Testis (tissue), 3 donors: ENCODE data around the gene MSH5. TPM values are rescaled to one million over a fixed set of nuclear protein-coding genes. Genes with fewer than 3 reads are reported as not detected.

ENCODE experiments used
- DNase-seq: peaks from one replicate; pipeline ENCODE4 v3.0.0-alpha.2; 2019
- H3K27ac ChIP-seq, 2 donors: fragments of 200-600 bp; sonication (generic); one replicate each; pipeline ENCODE4 v1.5.1; 2019
- H3K27me3 ChIP-seq: fragments of 200-600 bp; sonication (generic); one replicate; pipeline ENCODE4 v1.5.1; 2019
- H3K36me3 ChIP-seq: fragments of 200-600 bp; sonication (generic); one replicate; pipeline ENCODE4 v1.5.1; 2017; ENCODE audit warnings: low read depth; ENCODE audit errors: missing control alignments
- H3K4me1 ChIP-seq: fragments of 200-600 bp; sonication (generic); one replicate; pipeline ENCODE4 v1.5.1; 2019
- H3K4me3 ChIP-seq, 2 donors: fragments of 200-600 bp; sonication (generic); one replicate each; pipeline ENCODE4 v1.5.1; 2017 to 2019
- H3K9me3 ChIP-seq: fragments of 200-600 bp; sonication (generic); one replicate; pipeline ENCODE4 v1.5.1; 2017
- CTCF ChIP-seq, 3 experiments: fragments of 450-650 bp in 2 of 3; fragments of 200-600 bp in 1 of 3; sonication (generic) in 1 of 3; IDR thresholded peaks; one replicate each; pipeline ENCODE4 v1.5.1; 2016 to 2019; ENCODE audit warnings: antibody characterized with exemption in 3 of 3, mild to moderate bottlenecking in 2 of 3, moderate library complexity in 1 of 3
- POLR2A ChIP-seq: fragments of 450-650 bp; IDR thresholded peaks from one replicate; pipeline ENCODE4 v1.6.1; 2017; ENCODE audit warnings: antibody characterized with exemption, mild to moderate bottlenecking, moderate library complexity
- WGBS, 2 donors: methylation state at CpG; one replicate each; pipeline ENCODE4 v1.1.5; 2018; 5-methylcytosine and 5-hydroxymethylcytosine counted together
- intact Hi-C: fragments of 100-400 bp; cut with DNase I; formaldehyde crosslinking; loops from one replicate; pipeline ENCODE4 v1.15.1; 2023; ENCODE audit warnings: low total_unique reads
- polyA plus RNA-seq: library from polyadenylated mRNA; stranded (reverse); fragments of 350-450 nt; fragmentation: Illumina TruSeq; extraction: RNeasy Lipid Tissue Mini Kit (QIAGEN cat#74804); gene quantifications from one replicate; pipeline ENCODE4 v1.2.3, GENCODE V29; 2014; ENCODE audit warnings: low read depth, low replicate concordance; ENCODE audit not compliant: insufficient read depth
- total RNA-seq, 2 donors: library from RNA; depleted of rRNA; stranded (reverse); fragments of >200 nt; gene quantifications; one replicate each; pipeline ENCODE4 v1.2.3, GENCODE V29; 2016

The MSH5 gene
- total and polyA plus RNA-seq, 3 donors from 2014 or later = 36.2 to 135 (median 77.6) TPM

- Histone ChIP-seq H3K4me3 (no peak overlapping the region), H3K4me1 (peaks cover 4% of the 10 kb centered on the region), H3K27me3 (no peaks in the 10 kb centered on the region), H3K9me3 (no peaks in the 10 kb centered on the region), H3K36me3 (no peaks in the 10 kb centered on the region), H3K27ac (no peak overlapping the region)
- DNase-seq = no peak
- TF ChIP-seq CTCF (IDR thresholded peaks at IDR 0.05) = no peak
- no peak for TF ChIP-seq POLR2A
- WGBS, 2 donors = 87 to 93% methylated on average over 4 of the region's 4 CpGs
- intact Hi-C loops = no loop called here
Measured at GRCh38 chr6:31692353-31692752, 47.5 kb upstream of the MSH5 start.

DNA sequence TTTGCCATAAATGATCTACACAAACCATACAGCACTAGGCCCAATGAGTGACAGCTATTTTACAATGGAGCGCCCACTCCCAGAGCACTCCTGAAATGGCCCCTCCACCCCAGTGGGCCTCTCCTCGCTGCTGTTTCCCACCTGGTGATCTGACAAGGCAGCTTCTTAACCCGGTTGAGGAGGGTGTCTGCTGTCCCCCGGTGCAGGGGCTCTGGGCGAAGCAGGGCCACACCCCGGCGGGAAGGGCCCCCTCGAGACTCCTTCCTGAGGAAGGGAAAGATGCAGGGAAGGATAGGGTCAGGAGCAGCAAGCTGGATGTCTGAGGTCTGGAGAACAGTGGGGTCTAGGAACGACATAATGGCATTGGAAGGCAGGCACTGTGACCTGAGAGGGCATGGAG, 46.9 kb upstream of the MSH5 start:
- WGBS, 2 donors = 86 to 93% methylated on average over 9 of the region's 9 CpGs
- Histone ChIP-seq H3K9me3 (no peaks in the 10 kb centered on the region), H3K36me3 (no peaks in the 10 kb centered on the region), H3K27me3 (no peaks in the 10 kb centered on the region), H3K27ac (no peak overlapping the region), H3K4me1 (peaks cover 4% of the 10 kb centered on the region), H3K4me3 (no peak overlapping the region)
- TF ChIP-seq CTCF (IDR thresholded peaks at IDR 0.05) (no peak), POLR2A (no peak)
- DNase-seq = no peak
- intact Hi-C loops = no loop called here

DNA sequence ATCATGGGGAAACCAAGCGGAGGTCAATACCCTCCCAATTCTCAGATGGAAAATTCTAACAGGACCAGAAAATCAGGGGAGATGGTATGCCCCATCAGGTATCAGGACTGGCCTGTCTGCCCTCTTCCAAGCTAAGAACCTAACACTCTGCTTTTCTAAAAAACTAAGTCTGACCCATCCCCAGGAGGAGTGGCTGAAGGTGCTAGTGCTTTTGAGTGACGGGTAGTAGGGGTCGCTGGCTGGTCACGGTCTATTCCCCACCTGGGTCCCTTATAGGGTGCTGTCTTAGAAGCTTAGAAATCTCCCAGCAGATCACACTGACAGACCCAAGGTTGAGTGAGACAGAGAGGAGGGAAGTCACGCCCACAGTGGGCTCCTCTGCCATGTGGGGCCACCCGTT, 46.3 kb upstream of the MSH5 start:
- WGBS, 2 donors = 86 to 87% methylated on average over 6 of the region's 6 CpGs
- no peaks in the 10 kb centered on the region for H3K36me3 ChIP-seq
- no peak overlapping the region for H3K27ac ChIP-seq
- no peaks in the 10 kb centered on the region for H3K9me3 ChIP-seq
- no peak overlapping the region for H3K4me3 ChIP-seq
- intact Hi-C loops = no loop called here
- no peaks in the 10 kb centered on the region for H3K27me3 ChIP-seq
- TF ChIP-seq POLR2A (no peak), CTCF (IDR thresholded peaks at IDR 0.05) (no peak)
- H3K4me1 ChIP-seq = peaks cover 4% of the 10 kb centered on the region
- no peak for DNase-seq

DNA sequence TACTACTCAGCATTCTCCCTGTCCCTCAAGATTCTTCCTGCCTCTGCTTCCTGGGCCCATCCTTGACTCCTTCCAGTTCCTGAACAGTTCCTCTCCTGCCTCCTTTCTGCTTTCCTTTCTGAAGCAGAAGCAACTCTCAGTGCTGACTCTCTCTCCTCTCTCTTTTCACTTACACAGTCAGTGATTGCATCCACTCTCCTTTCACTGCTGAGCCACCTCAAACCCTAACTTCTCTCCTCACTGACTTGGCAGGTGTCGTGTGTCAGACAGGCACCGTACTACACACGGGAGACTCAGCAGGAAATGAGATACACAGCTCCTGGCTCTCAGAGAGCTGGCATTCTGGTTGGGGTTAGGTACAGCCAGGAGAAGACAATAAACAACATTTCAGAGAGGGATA, 42.2 kb upstream of the MSH5 start:
- TF ChIP-seq POLR2A = no peak
- TF ChIP-seq CTCF (IDR thresholded peaks at IDR 0.05) = no peak
- H3K27me3 ChIP-seq = no peaks in the 10 kb centered on the region
- no peaks in the 10 kb centered on the region for H3K9me3 ChIP-seq
- no peak for DNase-seq
- H3K27ac ChIP-seq = no peak overlapping the region
- WGBS, 2 donors = 57 to 65% methylated on average over 3 of the region's 3 CpGs
- H3K4me3 ChIP-seq = no peak overlapping the region
- intact Hi-C loops = no loop called here
- H3K36me3 ChIP-seq = no peaks in the 10 kb centered on the region
- peaks cover 10% of the 10 kb centered on the region for H3K4me1 ChIP-seq

GRCh38 chr6:31700740-31701401, 38.9 kb upstream of the MSH5 start:
- DNase-seq = no peak
- no peaks in the 10 kb centered on the region for H3K27me3 ChIP-seq
- intact Hi-C loops = no loop called here
- no peaks in the 10 kb centered on the region for H3K36me3 ChIP-seq
- H3K9me3 ChIP-seq = no peaks in the 10 kb centered on the region
- peaks cover 10% of the 10 kb centered on the region for H3K4me1 ChIP-seq
- no peak overlapping the region for H3K4me3 ChIP-seq
- TF ChIP-seq CTCF (IDR thresholded peaks at IDR 0.05) (no peak), POLR2A (no peak)
- WGBS, 2 donors = 86 to 91% methylated on average over 5 of the region's 5 CpGs
- H3K27ac ChIP-seq = no peak overlapping the region
